WTC11 (cell line): ENCODE data around the gene LYAR. TPM values are rescaled to one million over a fixed set of nuclear protein-coding genes. Genes with fewer than 3 reads are reported as not detected.

ENCODE experiments used
- ATAC-seq: fragments of 200-7000 bp; cut with Tn5 transposase; 2 replicates; pipeline ENCODE4 v1.10.0; 2021; ENCODE audit warnings: mild to moderate bottlenecking, moderate library complexity
- CTCF ChIA-PET: fragments of 300-600 bp; sonication (Branson Sonifier 250); formaldehyde crosslinking; loops from one replicate; lab custom pipeline; 2021; ENCODE audit warnings: antibody characterized with exemption; lab: Charles Lee
- POLR2A ChIA-PET: fragments of 350-600 bp; sonication (Branson Sonifier 250); formaldehyde crosslinking; loops from one replicate; lab custom pipeline; 2021; ENCODE audit warnings: antibody characterized with exemption; lab: Charles Lee
- DNase-seq: peaks from one replicate; pipeline ENCODE4 v3.0.0; 2021; ENCODE audit warnings: low spot score
- H3K27ac Mint-ChIP-seq: 2 replicates; pipeline ENCODE4 v1.8.0; 2021; ENCODE audit warnings: mixed read lengths
- H3K27me3 Mint-ChIP-seq: 2 replicates; pipeline ENCODE4 v1.8.0; 2021; ENCODE audit warnings: low read depth, mild to moderate bottlenecking, moderate library complexity, mixed read lengths
- H3K36me3 Mint-ChIP-seq: 2 replicates; pipeline ENCODE4 v1.8.0; 2021; ENCODE audit warnings: mixed read lengths
- H3K4me1 Mint-ChIP-seq: 2 replicates; pipeline ENCODE4 v1.8.0; 2022; ENCODE audit warnings: mixed read lengths
- H3K4me3 Mint-ChIP-seq: 2 replicates; pipeline ENCODE4 v1.8.0; 2021; ENCODE audit warnings: mild to moderate bottlenecking, moderate library complexity, mixed read lengths
- H3K9me3 Mint-ChIP-seq: 2 replicates; pipeline ENCODE4 v1.8.0; 2021; ENCODE audit warnings: mixed read lengths
- CBFB ChIP-seq: sonication (generic); formaldehyde crosslinking; IDR thresholded peaks from 2 replicates; pipeline ENCODE4 v1.8.1; 2022; ENCODE audit warnings: mild to moderate bottlenecking, low read depth, missing genetic modification reagents
- GRHL2 ChIP-seq: fragments of 250-450 bp; sonication (Bioruptor Pico); IDR thresholded peaks from 2 replicates; pipeline ENCODE4 v1.8.0; 2022; ENCODE audit warnings: mild to moderate bottlenecking, moderate library complexity; ENCODE audit not compliant: insufficient replicate concordance, severe bottlenecking
- KAT7 ChIP-seq: sonication (generic); formaldehyde crosslinking; IDR thresholded peaks from 2 replicates; pipeline ENCODE4 v1.8.1; 2023; ENCODE audit warnings: missing genetic modification reagents, mild to moderate bottlenecking, borderline replicate concordance
- OVOL2 ChIP-seq: fragments of 250-450 bp; sonication (Bioruptor Pico); IDR thresholded peaks from 2 replicates; pipeline ENCODE4 v1.9.0; 2021; ENCODE audit warnings: mild to moderate bottlenecking, borderline replicate concordance
- TEAD4 ChIP-seq: sonication (generic); formaldehyde crosslinking; IDR thresholded peaks from 2 replicates; pipeline ENCODE4 v1.8.0; 2022; ENCODE audit warnings: mild to moderate bottlenecking, missing genetic modification reagents
- ZNF121 ChIP-seq: sonication (generic); formaldehyde crosslinking; IDR thresholded peaks from 2 replicates; pipeline ENCODE4 v1.8.0; 2023; ENCODE audit warnings: missing genetic modification reagents
- ZNF138 ChIP-seq: sonication (generic); formaldehyde crosslinking; conservative IDR thresholded peaks from 2 replicates; pipeline ENCODE4 v1.8.1; 2022; ENCODE audit warnings: mild to moderate bottlenecking, moderate library complexity, missing genetic modification reagents
- ZNF219 ChIP-seq: sonication (generic); formaldehyde crosslinking; IDR thresholded peaks from 2 replicates; pipeline ENCODE4 v1.8.0; 2023; ENCODE audit warnings: missing genetic modification reagents, mild to moderate bottlenecking, borderline replicate concordance
- ZNF317 ChIP-seq: sonication (generic); formaldehyde crosslinking; IDR thresholded peaks from 2 replicates; pipeline ENCODE4 v1.8.1; 2023; ENCODE audit warnings: low read depth, mild to moderate bottlenecking, moderate library complexity, missing genetic modification reagents, borderline replicate concordance
- ZNF396 ChIP-seq: fragments of 250-450 bp; sonication (Bioruptor Pico); IDR thresholded peaks from 2 replicates; pipeline ENCODE4 v1.8.0; 2021; ENCODE audit warnings: mild to moderate bottlenecking, moderate library complexity, borderline replicate concordance
- total RNA-seq: library from RNA; stranded (reverse); gene quantifications from 3 replicates; pipeline ENCODE4 v1.2.3, GENCODE V29; 2021
- TF ChIP-seq, protein P1 (sequence below): sonication (generic); formaldehyde crosslinking; IDR thresholded peaks from 2 replicates; pipeline ENCODE4 v1.8.1; 2022; ENCODE audit warnings: missing genetic modification reagents, borderline replicate concordance
- TF ChIP-seq, protein P2 (sequence below): sonication (generic); formaldehyde crosslinking; IDR thresholded peaks from 2 replicates; pipeline ENCODE4 v1.8.1; 2023; ENCODE audit warnings: mild to moderate bottlenecking, missing genetic modification reagents
- TF ChIP-seq, protein P3 (sequence below): sonication (generic); formaldehyde crosslinking; IDR thresholded peaks from 2 replicates; pipeline ENCODE4 v1.8.1; 2022; ENCODE audit warnings: mild to moderate bottlenecking, missing genetic modification reagents, moderate library complexity, borderline replicate concordance
- TF ChIP-seq, protein P4 (sequence below): sonication (generic); formaldehyde crosslinking; IDR thresholded peaks from 2 replicates; pipeline ENCODE4 v1.8.0; 2022; ENCODE audit warnings: missing genetic modification reagents
- TF ChIP-seq, protein P5 (sequence below): sonication (generic); formaldehyde crosslinking; IDR thresholded peaks from 2 replicates; pipeline ENCODE4 v1.8.0; 2023; ENCODE audit warnings: missing genetic modification reagents
- TF ChIP-seq, protein P6 (sequence below): fragments of 250-450 bp; sonication (Bioruptor Pico); IDR thresholded peaks from 2 replicates; pipeline ENCODE4 v1.9.0; 2021; ENCODE audit warnings: mild to moderate bottlenecking, borderline replicate concordance

Gene LYAR
- total RNA-seq, 1 experiment from 2014 or later: 36.8 TPM

DNA sequence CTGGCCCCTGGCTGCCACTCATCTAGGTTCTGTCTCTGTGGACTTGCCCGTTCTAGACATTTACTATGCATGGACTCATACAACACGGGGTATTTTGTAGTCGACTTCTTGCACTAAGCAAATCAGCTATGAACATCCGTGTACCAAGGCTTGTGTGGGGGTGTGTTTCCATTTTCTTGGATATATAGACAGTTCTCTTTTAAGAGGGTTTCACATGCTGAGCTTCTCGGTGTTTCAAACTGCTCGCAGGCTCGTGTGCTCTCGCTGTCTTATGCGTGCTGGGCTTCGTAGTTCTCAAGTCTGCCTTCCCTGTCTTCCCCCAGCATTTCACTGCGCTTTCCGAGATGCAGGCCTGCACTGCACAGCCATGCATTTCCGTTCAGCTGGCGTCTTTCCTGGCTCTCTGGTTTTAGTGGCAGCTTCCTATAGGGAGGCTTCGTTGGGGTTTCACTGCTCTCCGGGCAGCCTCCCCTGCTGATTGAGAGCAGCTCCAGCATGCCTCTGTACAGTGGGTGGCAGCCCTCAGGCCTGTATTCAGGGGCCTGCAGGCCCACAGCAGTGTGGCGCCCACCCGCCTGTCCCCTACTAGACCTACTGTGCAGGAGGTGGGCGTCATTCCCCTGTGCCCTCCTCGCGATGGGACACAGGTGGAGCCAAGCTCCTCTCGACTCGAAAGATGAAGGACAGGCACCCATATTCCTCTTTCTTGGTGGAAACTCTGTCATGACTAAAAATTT is 27.7 kb upstream of the LYAR start:
- ATAC-seq (no peak), DNase-seq (no peak)
- POLR2A ChIA-PET: no interaction called here
- H3K36me3 Mint-ChIP-seq: peaks cover 14% of the 10 kb centered on the region
- CTCF ChIA-PET: interaction anchor here (0.6 to 3.5 kb wide), 4 partner anchors 10 to 137 kb away, joined by 3 to 14 read pairs (median 6); no protein-coding TSS in a partner anchor
- H3K27ac Mint-ChIP-seq: no peak overlapping the region
- no peaks in the 10 kb centered on the region for H3K27me3 Mint-ChIP-seq
- no peaks in the 10 kb centered on the region for H3K9me3 Mint-ChIP-seq
- H3K4me1 Mint-ChIP-seq: peaks cover 12% of the 10 kb centered on the region
- TF ChIP-seq, protein P1, sequence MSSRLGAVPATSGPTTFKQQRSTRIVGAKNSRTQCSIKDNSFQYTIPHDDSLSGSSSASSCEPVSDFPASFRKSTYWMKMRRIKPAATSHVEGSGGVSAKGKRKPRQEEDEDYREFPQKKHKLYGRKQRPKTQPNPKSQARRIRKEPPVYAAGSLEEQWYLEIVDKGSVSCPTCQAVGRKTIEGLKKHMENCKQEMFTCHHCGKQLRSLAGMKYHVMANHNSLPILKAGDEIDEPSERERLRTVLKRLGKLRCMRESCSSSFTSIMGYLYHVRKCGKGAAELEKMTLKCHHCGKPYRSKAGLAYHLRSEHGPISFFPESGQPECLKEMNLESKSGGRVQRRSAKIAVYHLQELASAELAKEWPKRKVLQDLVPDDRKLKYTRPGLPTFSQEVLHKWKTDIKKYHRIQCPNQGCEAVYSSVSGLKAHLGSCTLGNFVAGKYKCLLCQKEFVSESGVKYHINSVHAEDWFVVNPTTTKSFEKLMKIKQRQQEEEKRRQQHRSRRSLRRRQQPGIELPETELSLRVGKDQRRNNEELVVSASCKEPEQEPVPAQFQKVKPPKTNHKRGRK (CRISPR knock-in tag): no peak
- TF ChIP-seq GRHL2: no peak
- TF ChIP-seq, all 79 proteins: peak for 0
- no peak overlapping the region for H3K4me3 Mint-ChIP-seq

DNA sequence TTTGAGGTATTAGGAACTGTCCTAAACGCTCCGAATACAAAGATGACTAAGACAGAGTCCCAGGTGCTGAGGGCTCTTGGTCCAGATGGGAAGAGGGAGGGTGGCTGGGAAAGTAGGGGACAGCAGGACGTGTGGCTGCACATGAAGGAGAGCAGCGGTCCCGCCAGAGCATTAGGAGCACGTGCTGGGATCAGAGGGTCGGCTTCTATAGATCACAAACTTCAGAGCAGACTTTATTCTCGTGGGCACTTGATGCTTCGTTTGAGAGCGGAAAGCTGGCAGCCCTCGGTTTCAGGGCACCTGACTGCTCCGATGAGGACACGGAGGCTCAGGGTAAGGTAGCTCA is 26.2 kb upstream of the LYAR start:
- no peaks in the 10 kb centered on the region for H3K27me3 Mint-ChIP-seq
- ChIA-PET CTCF (interaction anchor here (3.5 kb wide), 1 partner anchor 12 kb away, joined by 14 read pairs; no protein-coding TSS in a partner anchor), POLR2A (no interaction called here)
- peaks cover 10% of the 10 kb centered on the region for H3K36me3 Mint-ChIP-seq
- DNase-seq (no peak), ATAC-seq (no peak; the same call in 1 of the 2 replicates)
- H3K9me3 Mint-ChIP-seq: no peaks in the 10 kb centered on the region
- peaks cover 12% of the 10 kb centered on the region for H3K4me1 Mint-ChIP-seq
- peak overlapping the region; percentile 32 for H3K27ac Mint-ChIP-seq
- no peak overlapping the region for H3K4me3 Mint-ChIP-seq
- no peak for TF ChIP-seq ZNF121
- TF ChIP-seq, protein P2, sequence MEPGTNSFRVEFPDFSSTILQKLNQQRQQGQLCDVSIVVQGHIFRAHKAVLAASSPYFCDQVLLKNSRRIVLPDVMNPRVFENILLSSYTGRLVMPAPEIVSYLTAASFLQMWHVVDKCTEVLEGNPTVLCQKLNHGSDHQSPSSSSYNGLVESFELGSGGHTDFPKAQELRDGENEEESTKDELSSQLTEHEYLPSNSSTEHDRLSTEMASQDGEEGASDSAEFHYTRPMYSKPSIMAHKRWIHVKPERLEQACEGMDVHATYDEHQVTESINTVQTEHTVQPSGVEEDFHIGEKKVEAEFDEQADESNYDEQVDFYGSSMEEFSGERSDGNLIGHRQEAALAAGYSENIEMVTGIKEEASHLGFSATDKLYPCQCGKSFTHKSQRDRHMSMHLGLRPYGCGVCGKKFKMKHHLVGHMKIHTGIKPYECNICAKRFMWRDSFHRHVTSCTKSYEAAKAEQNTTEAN (CRISPR knock-in tag): no peak
- no peak for TF ChIP-seq ZNF396 (CRISPR knock-in tag)
- TF ChIP-seq, protein P3, sequence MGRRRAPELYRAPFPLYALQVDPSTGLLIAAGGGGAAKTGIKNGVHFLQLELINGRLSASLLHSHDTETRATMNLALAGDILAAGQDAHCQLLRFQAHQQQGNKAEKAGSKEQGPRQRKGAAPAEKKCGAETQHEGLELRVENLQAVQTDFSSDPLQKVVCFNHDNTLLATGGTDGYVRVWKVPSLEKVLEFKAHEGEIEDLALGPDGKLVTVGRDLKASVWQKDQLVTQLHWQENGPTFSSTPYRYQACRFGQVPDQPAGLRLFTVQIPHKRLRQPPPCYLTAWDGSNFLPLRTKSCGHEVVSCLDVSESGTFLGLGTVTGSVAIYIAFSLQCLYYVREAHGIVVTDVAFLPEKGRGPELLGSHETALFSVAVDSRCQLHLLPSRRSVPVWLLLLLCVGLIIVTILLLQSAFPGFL: no peak
- TF ChIP-seq KAT7 (CRISPR knock-in tag): no peak
- TF ChIP-seq, protein P4, sequence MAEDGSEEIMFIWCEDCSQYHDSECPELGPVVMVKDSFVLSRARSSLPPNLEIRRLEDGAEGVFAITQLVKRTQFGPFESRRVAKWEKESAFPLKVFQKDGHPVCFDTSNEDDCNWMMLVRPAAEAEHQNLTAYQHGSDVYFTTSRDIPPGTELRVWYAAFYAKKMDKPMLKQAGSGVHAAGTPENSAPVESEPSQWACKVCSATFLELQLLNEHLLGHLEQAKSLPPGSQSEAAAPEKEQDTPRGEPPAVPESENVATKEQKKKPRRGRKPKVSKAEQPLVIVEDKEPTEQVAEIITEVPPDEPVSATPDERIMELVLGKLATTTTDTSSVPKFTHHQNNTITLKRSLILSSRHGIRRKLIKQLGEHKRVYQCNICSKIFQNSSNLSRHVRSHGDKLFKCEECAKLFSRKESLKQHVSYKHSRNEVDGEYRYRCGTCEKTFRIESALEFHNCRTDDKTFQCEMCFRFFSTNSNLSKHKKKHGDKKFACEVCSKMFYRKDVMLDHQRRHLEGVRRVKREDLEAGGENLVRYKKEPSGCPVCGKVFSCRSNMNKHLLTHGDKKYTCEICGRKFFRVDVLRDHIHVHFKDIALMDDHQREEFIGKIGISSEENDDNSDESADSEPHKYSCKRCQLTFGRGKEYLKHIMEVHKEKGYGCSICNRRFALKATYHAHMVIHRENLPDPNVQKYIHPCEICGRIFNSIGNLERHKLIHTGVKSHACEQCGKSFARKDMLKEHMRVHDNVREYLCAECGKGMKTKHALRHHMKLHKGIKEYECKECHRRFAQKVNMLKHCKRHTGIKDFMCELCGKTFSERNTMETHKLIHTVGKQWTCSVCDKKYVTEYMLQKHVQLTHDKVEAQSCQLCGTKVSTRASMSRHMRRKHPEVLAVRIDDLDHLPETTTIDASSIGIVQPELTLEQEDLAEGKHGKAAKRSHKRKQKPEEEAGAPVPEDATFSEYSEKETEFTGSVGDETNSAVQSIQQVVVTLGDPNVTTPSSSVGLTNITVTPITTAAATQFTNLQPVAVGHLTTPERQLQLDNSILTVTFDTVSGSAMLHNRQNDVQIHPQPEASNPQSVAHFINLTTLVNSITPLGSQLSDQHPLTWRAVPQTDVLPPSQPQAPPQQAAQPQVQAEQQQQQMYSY (CRISPR knock-in tag): no peak
- TF ChIP-seq TEAD4 (CRISPR knock-in tag): no peak
- TF ChIP-seq, all 79 proteins: peak for 0

DNA sequence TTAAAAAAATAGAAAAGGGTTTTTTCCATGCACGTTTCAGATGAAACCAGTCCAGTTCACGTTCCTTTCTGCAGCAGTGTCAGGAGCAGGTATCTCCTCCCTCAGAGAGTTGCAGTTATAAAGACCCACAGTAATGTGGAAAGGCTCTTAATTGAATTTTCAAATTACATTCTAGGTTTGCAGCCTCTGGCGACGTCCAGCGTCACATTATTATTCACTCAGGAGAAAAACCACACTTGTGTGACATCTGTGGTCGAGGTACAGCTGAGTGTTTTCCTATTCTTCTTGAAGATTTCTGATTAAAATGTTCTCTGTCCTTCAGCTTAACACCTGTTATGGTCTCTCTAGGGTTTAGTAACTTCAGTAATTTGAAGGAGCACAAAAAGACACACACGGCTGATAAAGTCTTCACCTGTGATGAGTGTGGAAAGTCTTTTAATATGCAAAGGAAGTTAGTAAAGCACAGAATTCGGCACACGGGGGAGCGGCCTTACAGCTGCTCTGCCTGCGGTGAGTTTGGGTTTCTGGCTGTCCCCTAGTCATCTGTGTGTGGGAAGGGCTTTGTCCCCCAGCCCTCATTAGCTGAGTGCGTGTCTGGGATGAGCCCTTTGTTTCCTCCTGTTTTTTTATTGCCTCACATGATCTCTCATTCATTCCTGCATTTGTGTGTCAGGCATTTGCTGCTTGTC is 25.7 kb upstream of the LYAR start:
- DNase-seq (no peak), ATAC-seq (no peak; the same call in 1 of the 2 replicates)
- peaks cover 12% of the 10 kb centered on the region for H3K4me1 Mint-ChIP-seq
- POLR2A ChIA-PET: no interaction called here
- CTCF ChIA-PET: interaction anchor here (3.5 kb wide), 1 partner anchor 12 kb away, joined by 14 read pairs; no protein-coding TSS in a partner anchor
- no peaks in the 10 kb centered on the region for H3K9me3 Mint-ChIP-seq
- H3K27ac Mint-ChIP-seq: peak overlapping the region; percentile 32; the same call in 1 of the 2 replicates
- H3K27me3 Mint-ChIP-seq: no peaks in the 10 kb centered on the region
- H3K4me3 Mint-ChIP-seq: no peak overlapping the region
- H3K36me3 Mint-ChIP-seq: peaks cover 10% of the 10 kb centered on the region
- no peak for TF ChIP-seq ZNF138 (CRISPR knock-in tag)
- TF ChIP-seq, protein P5, sequence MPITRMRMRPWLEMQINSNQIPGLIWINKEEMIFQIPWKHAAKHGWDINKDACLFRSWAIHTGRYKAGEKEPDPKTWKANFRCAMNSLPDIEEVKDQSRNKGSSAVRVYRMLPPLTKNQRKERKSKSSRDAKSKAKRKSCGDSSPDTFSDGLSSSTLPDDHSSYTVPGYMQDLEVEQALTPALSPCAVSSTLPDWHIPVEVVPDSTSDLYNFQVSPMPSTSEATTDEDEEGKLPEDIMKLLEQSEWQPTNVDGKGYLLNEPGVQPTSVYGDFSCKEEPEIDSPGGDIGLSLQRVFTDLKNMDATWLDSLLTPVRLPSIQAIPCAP (CRISPR knock-in tag): no peak
- no peak for TF ChIP-seq GRHL2
- no peak for TF ChIP-seq ZNF219 (CRISPR knock-in tag)
- TF ChIP-seq CBFB (CRISPR knock-in tag): no peak
- no peak for TF ChIP-seq ZNF317 (CRISPR knock-in tag)
- TF ChIP-seq OVOL2 (CRISPR knock-in tag): no peak
- TF ChIP-seq, protein P6, sequence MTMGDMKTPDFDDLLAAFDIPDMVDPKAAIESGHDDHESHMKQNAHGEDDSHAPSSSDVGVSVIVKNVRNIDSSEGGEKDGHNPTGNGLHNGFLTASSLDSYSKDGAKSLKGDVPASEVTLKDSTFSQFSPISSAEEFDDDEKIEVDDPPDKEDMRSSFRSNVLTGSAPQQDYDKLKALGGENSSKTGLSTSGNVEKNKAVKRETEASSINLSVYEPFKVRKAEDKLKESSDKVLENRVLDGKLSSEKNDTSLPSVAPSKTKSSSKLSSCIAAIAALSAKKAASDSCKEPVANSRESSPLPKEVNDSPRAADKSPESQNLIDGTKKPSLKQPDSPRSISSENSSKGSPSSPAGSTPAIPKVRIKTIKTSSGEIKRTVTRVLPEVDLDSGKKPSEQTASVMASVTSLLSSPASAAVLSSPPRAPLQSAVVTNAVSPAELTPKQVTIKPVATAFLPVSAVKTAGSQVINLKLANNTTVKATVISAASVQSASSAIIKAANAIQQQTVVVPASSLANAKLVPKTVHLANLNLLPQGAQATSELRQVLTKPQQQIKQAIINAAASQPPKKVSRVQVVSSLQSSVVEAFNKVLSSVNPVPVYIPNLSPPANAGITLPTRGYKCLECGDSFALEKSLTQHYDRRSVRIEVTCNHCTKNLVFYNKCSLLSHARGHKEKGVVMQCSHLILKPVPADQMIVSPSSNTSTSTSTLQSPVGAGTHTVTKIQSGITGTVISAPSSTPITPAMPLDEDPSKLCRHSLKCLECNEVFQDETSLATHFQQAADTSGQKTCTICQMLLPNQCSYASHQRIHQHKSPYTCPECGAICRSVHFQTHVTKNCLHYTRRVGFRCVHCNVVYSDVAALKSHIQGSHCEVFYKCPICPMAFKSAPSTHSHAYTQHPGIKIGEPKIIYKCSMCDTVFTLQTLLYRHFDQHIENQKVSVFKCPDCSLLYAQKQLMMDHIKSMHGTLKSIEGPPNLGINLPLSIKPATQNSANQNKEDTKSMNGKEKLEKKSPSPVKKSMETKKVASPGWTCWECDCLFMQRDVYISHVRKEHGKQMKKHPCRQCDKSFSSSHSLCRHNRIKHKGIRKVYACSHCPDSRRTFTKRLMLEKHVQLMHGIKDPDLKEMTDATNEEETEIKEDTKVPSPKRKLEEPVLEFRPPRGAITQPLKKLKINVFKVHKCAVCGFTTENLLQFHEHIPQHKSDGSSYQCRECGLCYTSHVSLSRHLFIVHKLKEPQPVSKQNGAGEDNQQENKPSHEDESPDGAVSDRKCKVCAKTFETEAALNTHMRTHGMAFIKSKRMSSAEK (CRISPR knock-in tag): no peak
